ENCODE measurements around the gene KIFC3. TPM values are rescaled to one million over a fixed set of nuclear protein-coding genes. Genes with fewer than 3 reads are reported as not detected.

The KIFC3 gene
- total and polyA plus RNA-seq, 7 donors: 2.5 to 31.2 (median 10.0) TPM

GRCh38 chr16:57791893-57792461, 10.3 kb downstream of the KIFC3 start:
- H3K4me1 ChIP-seq: peaks cover 0 to 5% (median 5%) of the 10 kb centered on the region in 4 donors
- H3K9me3 ChIP-seq: no peaks in the 10 kb centered on the region
- peaks cover 0 to 71% (median 25%) of the 10 kb centered on the region in 4 donors for H3K36me3 ChIP-seq
- no peaks in the 10 kb centered on the region for H3K27me3 ChIP-seq
- 72 to 77% methylated on average over 8 of the region's 8 CpGs for WGBS, 2 donors
- no peak for DNase-seq
- TF ChIP-seq POLR2AphosphoS5 (IDR thresholded peaks at IDR 0.05) (no peak), CTCF (IDR thresholded peaks at IDR 0.05) (no peak), EP300 (IDR thresholded peaks at IDR 0.05) (no peak), POLR2A (IDR thresholded peaks at IDR 0.05) (no peak)
- intact Hi-C loops (cut with DNase I): no loop called here
- no peak overlapping the region for H3K4me3 ChIP-seq
- no peak overlapping the region for H3K27ac ChIP-seq

- intact Hi-C loops (cut with DNase I): no loop called here
- Histone ChIP-seq H3K27me3 (no peaks in the 10 kb centered on the region), H3K4me3 (no peak overlapping the region), H3K9me3 (no peaks in the 10 kb centered on the region), H3K27ac (no peak overlapping the region), H3K4me1 (peaks cover 0 to 12% (median 11%) of the 10 kb centered on the region in 4 donors), H3K36me3 (peaks cover 0 to 68% (median 22%) of the 10 kb centered on the region in 4 donors)
- 59 to 69% methylated on average over 13 of the region's 13 CpGs for WGBS, 2 donors
- TF ChIP-seq POLR2A (IDR thresholded peaks at IDR 0.05) (no peak), POLR2AphosphoS5 (IDR thresholded peaks at IDR 0.05) (no peak), CTCF (IDR thresholded peaks at IDR 0.05) (no peak), EP300 (IDR thresholded peaks at IDR 0.05) (no peak)
- no peak for DNase-seq
Observed at GRCh38 chr16:57791195-57791892, 10.9 kb downstream of the KIFC3 start.

- H3K9me3 ChIP-seq: no peaks in the 10 kb centered on the region
- no peak overlapping the region for H3K27ac ChIP-seq
- DNase-seq: no peak
- no peak overlapping the region for H3K4me3 ChIP-seq
- 90 to 91% methylated on average over 12 of the region's 12 CpGs for WGBS, 2 donors
- no peaks in the 10 kb centered on the region for H3K27me3 ChIP-seq
- intact Hi-C loops (cut with DNase I): no loop called here
- TF ChIP-seq EP300 (IDR thresholded peaks at IDR 0.05) (no peak), POLR2AphosphoS5 (IDR thresholded peaks at IDR 0.05) (no peak), CTCF (IDR thresholded peaks at IDR 0.05) (no peak), POLR2A (IDR thresholded peaks at IDR 0.05) (no peak)
- H3K36me3 ChIP-seq: peaks cover 5 to 78% (median 25%) of the 10 kb centered on the region in 4 donors
- peaks cover 0 to 15% (median 14%) of the 10 kb centered on the region in 4 donors for H3K4me1 ChIP-seq
Observed at GRCh38 chr16:57788951-57789350, 13.3 kb downstream of the KIFC3 start.

- no peaks in the 10 kb centered on the region for H3K27me3 ChIP-seq
- peak; percentile 62 for DNase-seq
- intact Hi-C loops (cut with DNase I): no loop called here
- no peaks in the 10 kb centered on the region for H3K9me3 ChIP-seq
- no peak overlapping the region for H3K4me3 ChIP-seq
- TF ChIP-seq POLR2AphosphoS5 (IDR thresholded peaks at IDR 0.05): no peak
- TF ChIP-seq POLR2A (IDR thresholded peaks at IDR 0.05): no peak
- no peak for TF ChIP-seq CTCF (IDR thresholded peaks at IDR 0.05)
- TF ChIP-seq EP300 (IDR thresholded peaks at IDR 0.05): no peak
- H3K4me1 ChIP-seq: peaks cover 0 to 15% (median 14%) of the 10 kb centered on the region in 4 donors
- 63 to 80% methylated on average over 17 of the region's 17 CpGs for WGBS, 2 donors
- H3K27ac ChIP-seq: peak overlapping the region in 1 of 4 donors; percentile 18
- H3K36me3 ChIP-seq: peaks cover 5 to 76% (median 26%) of the 10 kb centered on the region in 4 donors
Observed at GRCh38 chr16:57788252-57788841, 13.9 kb downstream of the KIFC3 start.

Measured in sigmoid colon (tissue), 7 donors.